ENCODE results near the gene CCDC146. TPM values are rescaled to one million over a fixed set of nuclear protein-coding genes. Genes with fewer than 3 reads are reported as not detected.

The CCDC146 gene
- polyA plus RNA-seq, 3 donors: 0.08 to 7.2 (median 0.40) TPM

DNA sequence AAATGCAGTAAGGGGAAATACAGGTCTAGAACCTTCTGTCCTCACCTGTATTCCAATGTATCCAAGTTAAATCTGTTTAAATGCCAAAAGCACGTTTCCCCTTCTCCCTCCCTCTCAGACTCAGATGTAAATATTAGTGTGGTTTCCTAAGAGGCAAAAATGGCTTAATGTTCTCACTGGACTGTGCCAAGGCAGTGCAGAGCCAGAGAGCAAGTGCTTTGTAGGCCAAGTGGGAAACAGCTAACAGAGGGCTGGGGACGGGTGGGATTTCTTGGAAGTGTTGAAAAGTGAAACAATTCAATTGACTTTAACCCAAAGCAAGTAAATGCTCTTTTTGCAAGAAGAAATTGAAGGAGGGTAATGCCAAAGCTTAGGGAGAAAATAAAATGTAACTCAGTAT lies 190.7 kb downstream of the CCDC146 start:
- H2AFZ ChIP-seq (ENCODE audit: insufficient read depth, low read depth, low read length, poor library complexity, severe bottlenecking): no peak overlapping the region
- peaks cover 0 to 3% (median 0%) of the 10 kb centered on the region in 7 donors for H3K9me3 Mint-ChIP-seq
- peaks cover 24% of the 10 kb centered on the region for H3K4me1 Mint-ChIP-seq
- no peaks in the 10 kb centered on the region for H3K9me3 ChIP-seq (replicated peaks in 1 of 2; ENCODE audit: control insufficient read depth in 1 of 2, insufficient read depth in 1 of 2, low read length in 2 of 2)
- no peaks in the 10 kb centered on the region for H3K79me2 ChIP-seq (ENCODE audit: insufficient read depth, low read length)
- no peak overlapping the region for H3K4me3 Mint-ChIP-seq
- H3K27ac ChIP-seq (ENCODE audit: low read depth in 1 of 2, low read length in 2 of 2): no peak overlapping the region
- DNase-seq: no peak
- H3K4me1 ChIP-seq (ENCODE audit: control insufficient read depth in 1 of 2, insufficient read depth in 2 of 2, low read length in 2 of 2): peaks cover 21 to 32% of the 10 kb centered on the region in 2 donors
- no peak overlapping the region for H3K4me3 ChIP-seq (replicated peaks in 1 of 3; ENCODE audit: low read depth in 2 of 3, low read length in 3 of 3)
- peaks cover 25% of the 10 kb centered on the region for H4K20me1 ChIP-seq (ENCODE audit: insufficient read depth, low read length)
- H3K36me3 ChIP-seq (replicated peaks in 1 of 2; ENCODE audit: control insufficient read depth in 1 of 2, insufficient read depth in 2 of 2, low read length in 2 of 2): peaks cover 73 to 92% of the 10 kb centered on the region in 2 donors
- WGBS (ENCODE audit: insufficient coverage): no CpG with 5 or more reads among the region's 2 CpGs
- H3K9ac ChIP-seq (ENCODE audit: insufficient read depth, low read length, poor library complexity, severe bottlenecking): no peak overlapping the region
- no peak overlapping the region for H3K4me2 ChIP-seq (replicated peaks; ENCODE audit: extremely low read depth, low read length, poor library complexity, severe bottlenecking)
- intact Hi-C loops (cut with micrococcal nuclease): loop anchor here in 1 of 2 donors (10.0 kb wide), 1 partner anchor 48 kb away; no protein-coding TSS in a partner anchor
- TF ChIP-seq, protein P1, sequence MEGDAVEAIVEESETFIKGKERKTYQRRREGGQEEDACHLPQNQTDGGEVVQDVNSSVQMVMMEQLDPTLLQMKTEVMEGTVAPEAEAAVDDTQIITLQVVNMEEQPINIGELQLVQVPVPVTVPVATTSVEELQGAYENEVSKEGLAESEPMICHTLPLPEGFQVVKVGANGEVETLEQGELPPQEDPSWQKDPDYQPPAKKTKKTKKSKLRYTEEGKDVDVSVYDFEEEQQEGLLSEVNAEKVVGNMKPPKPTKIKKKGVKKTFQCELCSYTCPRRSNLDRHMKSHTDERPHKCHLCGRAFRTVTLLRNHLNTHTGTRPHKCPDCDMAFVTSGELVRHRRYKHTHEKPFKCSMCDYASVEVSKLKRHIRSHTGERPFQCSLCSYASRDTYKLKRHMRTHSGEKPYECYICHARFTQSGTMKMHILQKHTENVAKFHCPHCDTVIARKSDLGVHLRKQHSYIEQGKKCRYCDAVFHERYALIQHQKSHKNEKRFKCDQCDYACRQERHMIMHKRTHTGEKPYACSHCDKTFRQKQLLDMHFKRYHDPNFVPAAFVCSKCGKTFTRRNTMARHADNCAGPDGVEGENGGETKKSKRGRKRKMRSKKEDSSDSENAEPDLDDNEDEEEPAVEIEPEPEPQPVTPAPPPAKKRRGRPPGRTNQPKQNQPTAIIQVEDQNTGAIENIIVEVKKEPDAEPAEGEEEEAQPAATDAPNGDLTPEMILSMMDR (IDR thresholded peaks at IDR 0.05): no peak
- no peaks in the 10 kb centered on the region for H3K27me3 ChIP-seq (ENCODE audit: control insufficient read depth in 2 of 2, insufficient read depth in 2 of 2, low read length in 2 of 2)
- H3K27ac Mint-ChIP-seq: no peak overlapping the region
- peaks cover 89 to 90% of the 10 kb centered on the region in 2 donors for H3K36me3 Mint-ChIP-seq
- H3K27me3 Mint-ChIP-seq (ENCODE audit: low read depth in 3 of 3): peaks cover 0 to 2% (median 0%) of the 10 kb centered on the region in 3 donors

DNA sequence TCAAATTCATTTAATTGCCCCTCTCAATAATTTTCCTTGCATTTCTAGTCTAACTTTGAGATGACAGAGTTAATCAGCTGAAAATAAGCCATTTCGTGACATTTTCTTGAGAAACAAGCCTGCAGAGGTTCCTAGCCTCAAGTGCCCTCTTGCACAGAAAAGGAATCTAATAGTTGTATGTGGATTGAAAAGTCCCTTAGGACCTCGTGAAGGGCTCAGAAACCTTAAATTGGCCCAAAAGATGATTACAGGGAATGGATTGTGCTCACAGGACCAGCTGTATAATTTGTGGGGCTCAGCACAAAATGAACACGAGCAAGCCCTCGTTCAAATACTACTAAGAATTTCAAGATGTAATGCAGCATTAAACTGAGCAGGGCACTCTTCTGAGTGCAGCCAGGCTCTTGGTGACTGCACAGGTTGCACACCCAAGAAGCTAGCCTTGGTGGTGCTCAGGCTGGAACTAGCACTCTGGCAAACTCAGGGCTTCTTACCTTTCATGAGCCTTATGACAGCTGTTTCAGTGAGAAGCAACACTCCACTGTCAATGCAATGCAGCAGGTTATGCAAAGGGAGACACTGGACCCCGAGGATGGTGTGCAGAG lies 191.6 kb downstream of the CCDC146 start:
- peaks cover 24% of the 10 kb centered on the region for H3K4me1 Mint-ChIP-seq
- no peak overlapping the region for H3K4me2 ChIP-seq (replicated peaks; ENCODE audit: extremely low read depth, low read length, poor library complexity, severe bottlenecking)
- peaks cover 0 to 3% (median 0%) of the 10 kb centered on the region in 7 donors for H3K9me3 Mint-ChIP-seq
- DNase-seq: no peak
- H3K36me3 Mint-ChIP-seq: peaks cover 89 to 91% of the 10 kb centered on the region in 2 donors
- intact Hi-C loops (cut with micrococcal nuclease): loop anchor here in 1 of 2 donors (10.0 kb wide), 1 partner anchor 49 kb away; no protein-coding TSS in a partner anchor
- no peak overlapping the region for H3K27ac Mint-ChIP-seq
- H3K4me3 Mint-ChIP-seq: no peak overlapping the region
- TF ChIP-seq, protein P1 (IDR thresholded peaks at IDR 0.05): no peak
- H3K9ac ChIP-seq (ENCODE audit: insufficient read depth, low read length, poor library complexity, severe bottlenecking): no peak overlapping the region
- H3K27me3 ChIP-seq (ENCODE audit: control insufficient read depth in 2 of 2, insufficient read depth in 2 of 2, low read length in 2 of 2): no peaks in the 10 kb centered on the region
- H4K20me1 ChIP-seq (ENCODE audit: insufficient read depth, low read length): peaks cover 23% of the 10 kb centered on the region
- H3K79me2 ChIP-seq (ENCODE audit: insufficient read depth, low read length): no peaks in the 10 kb centered on the region
- H3K9me3 ChIP-seq (replicated peaks in 1 of 2; ENCODE audit: control insufficient read depth in 1 of 2, insufficient read depth in 1 of 2, low read length in 2 of 2): no peaks in the 10 kb centered on the region
- no peak overlapping the region for H2AFZ ChIP-seq (ENCODE audit: insufficient read depth, low read depth, low read length, poor library complexity, severe bottlenecking)
- peaks cover 21 to 32% of the 10 kb centered on the region in 2 donors for H3K4me1 ChIP-seq (ENCODE audit: control insufficient read depth in 1 of 2, insufficient read depth in 2 of 2, low read length in 2 of 2)
- H3K27me3 Mint-ChIP-seq (ENCODE audit: low read depth in 3 of 3): peaks cover 0 to 2% (median 0%) of the 10 kb centered on the region in 3 donors
- H3K36me3 ChIP-seq (replicated peaks in 1 of 2; ENCODE audit: control insufficient read depth in 1 of 2, insufficient read depth in 2 of 2, low read length in 2 of 2): peaks cover 75 to 93% of the 10 kb centered on the region in 2 donors
- WGBS (ENCODE audit: insufficient coverage): 98% methylated on average over 5 of the region's 5 CpGs
- no peak overlapping the region for H3K4me3 ChIP-seq (replicated peaks in 1 of 3; ENCODE audit: low read depth in 2 of 3, low read length in 3 of 3)
- H3K27ac ChIP-seq (ENCODE audit: low read depth in 1 of 2, low read length in 2 of 2): no peak overlapping the region
